ENCODE data around the gene KRT86. TPM values are rescaled to one million over a fixed set of nuclear protein-coding genes. Genes with fewer than 3 reads are reported as not detected.
A peak's percentile ranks its signal among the peaks of the same experiment; 100 is the strongest.

The KRT86 gene
- total RNA-seq, 1 donor from 2014 or later, result 0.96 TPM

GRCh38 chr12:52260361-52261207, 13.9 kb upstream of the KRT86 start:
- TF ChIP-seq, protein P1, sequence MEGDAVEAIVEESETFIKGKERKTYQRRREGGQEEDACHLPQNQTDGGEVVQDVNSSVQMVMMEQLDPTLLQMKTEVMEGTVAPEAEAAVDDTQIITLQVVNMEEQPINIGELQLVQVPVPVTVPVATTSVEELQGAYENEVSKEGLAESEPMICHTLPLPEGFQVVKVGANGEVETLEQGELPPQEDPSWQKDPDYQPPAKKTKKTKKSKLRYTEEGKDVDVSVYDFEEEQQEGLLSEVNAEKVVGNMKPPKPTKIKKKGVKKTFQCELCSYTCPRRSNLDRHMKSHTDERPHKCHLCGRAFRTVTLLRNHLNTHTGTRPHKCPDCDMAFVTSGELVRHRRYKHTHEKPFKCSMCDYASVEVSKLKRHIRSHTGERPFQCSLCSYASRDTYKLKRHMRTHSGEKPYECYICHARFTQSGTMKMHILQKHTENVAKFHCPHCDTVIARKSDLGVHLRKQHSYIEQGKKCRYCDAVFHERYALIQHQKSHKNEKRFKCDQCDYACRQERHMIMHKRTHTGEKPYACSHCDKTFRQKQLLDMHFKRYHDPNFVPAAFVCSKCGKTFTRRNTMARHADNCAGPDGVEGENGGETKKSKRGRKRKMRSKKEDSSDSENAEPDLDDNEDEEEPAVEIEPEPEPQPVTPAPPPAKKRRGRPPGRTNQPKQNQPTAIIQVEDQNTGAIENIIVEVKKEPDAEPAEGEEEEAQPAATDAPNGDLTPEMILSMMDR (IDR thresholded peaks at IDR 0.05), result no peak
- no peaks in the 10 kb centered on the region for H3K9me3 ChIP-seq
- H3K27ac ChIP-seq, result peak overlapping the region; percentile 35 to 46
- no peak overlapping the region for H3K4me3 ChIP-seq
- no peaks in the 10 kb centered on the region for H3K27me3 ChIP-seq
- intact Hi-C loops (cut with DNase I), result no loop called here
- H3K4me1 ChIP-seq, result peaks cover 3 to 5% of the 10 kb centered on the region in 2 donors
- H3K36me3 ChIP-seq, result no peaks in the 10 kb centered on the region
- DNase-seq (ENCODE audit: low spot score in 2 of 2), result no peak

- intact Hi-C loops (cut with DNase I), result no loop called here
- Histone ChIP-seq H3K9me3 (no peaks in the 10 kb centered on the region), H3K4me3 (no peak overlapping the region), H3K4me1 (peaks cover 3 to 5% of the 10 kb centered on the region in 2 donors), H3K27me3 (no peaks in the 10 kb centered on the region), H3K36me3 (no peaks in the 10 kb centered on the region), H3K27ac (no peak overlapping the region)
- DNase-seq (ENCODE audit: low spot score in 2 of 2), result no peak
- TF ChIP-seq, protein P1 (IDR thresholded peaks at IDR 0.05), result no peak
These were observed 13.3 kb upstream of the KRT86 start for GRCh38 chr12:52261208-52261484.

DNA sequence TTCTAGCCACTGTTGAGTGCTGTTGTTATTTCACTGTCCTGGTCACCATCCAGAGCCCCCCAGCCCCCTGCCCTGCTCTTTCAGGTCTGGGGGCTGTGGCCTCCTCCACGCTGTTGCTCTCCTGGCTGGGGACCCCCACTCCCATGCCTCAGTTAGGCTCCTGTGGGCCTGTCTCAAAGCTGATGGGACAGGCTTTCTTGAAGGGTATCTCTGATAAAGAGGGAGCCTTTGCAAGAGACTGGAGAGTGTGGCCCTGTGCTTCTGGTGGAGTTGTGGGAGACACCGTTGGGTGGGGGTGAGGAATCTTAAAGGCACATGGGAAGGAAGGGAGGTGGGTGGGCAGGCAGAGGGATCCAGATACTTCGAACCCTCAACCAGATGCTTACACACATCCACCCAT, 12.2 kb upstream of the KRT86 start:
- Histone ChIP-seq H3K27me3 (no peaks in the 10 kb centered on the region), H3K36me3 (no peaks in the 10 kb centered on the region), H3K4me1 (peaks cover 3 to 5% of the 10 kb centered on the region in 2 donors), H3K27ac (no peak overlapping the region), H3K9me3 (no peaks in the 10 kb centered on the region), H3K4me3 (no peak overlapping the region)
- TF ChIP-seq, protein P1 (IDR thresholded peaks at IDR 0.05), result no peak
- no peak for DNase-seq (ENCODE audit: low spot score in 2 of 2)
- intact Hi-C loops (cut with DNase I), result no loop called here

- Histone ChIP-seq H3K27ac (no peak overlapping the region), H3K9me3 (no peaks in the 10 kb centered on the region), H3K36me3 (no peaks in the 10 kb centered on the region), H3K4me1 (no peaks in the 10 kb centered on the region), H3K4me3 (no peak overlapping the region), H3K27me3 (no peaks in the 10 kb centered on the region)
- intact Hi-C loops (cut with DNase I), result no loop called here
- TF ChIP-seq, protein P1 (IDR thresholded peaks at IDR 0.05), result no peak
- DNase-seq (ENCODE audit: low spot score in 2 of 2), result no peak
These were observed 10.5 kb upstream of the KRT86 start for GRCh38 chr12:52263761-52264434.

DNA sequence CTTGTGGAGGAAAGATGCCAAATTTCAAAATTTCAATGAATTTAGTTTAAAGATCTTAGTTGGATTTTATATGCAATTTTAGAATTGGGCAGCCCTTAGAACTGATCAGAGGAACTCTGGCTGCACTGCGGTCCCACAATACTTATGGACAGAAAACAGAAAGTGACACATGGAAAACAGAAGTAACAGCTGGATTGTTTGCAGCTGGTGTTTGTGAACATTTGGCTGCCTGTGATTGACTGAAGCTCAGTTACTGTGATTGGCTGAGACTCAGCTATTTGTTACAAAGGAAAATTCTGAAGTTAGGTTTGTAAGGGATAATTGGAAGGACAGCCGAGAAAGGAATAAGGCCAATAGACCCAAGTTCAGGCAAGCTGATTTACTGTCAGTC, 10.0 kb upstream of the KRT86 start:
- H3K27me3 ChIP-seq, result no peaks in the 10 kb centered on the region
- TF ChIP-seq, protein P1 (IDR thresholded peaks at IDR 0.05), result no peak

More for the DNA sequence above, 10.0 kb upstream of the KRT86 start:
- Histone ChIP-seq H3K4me1 (no peaks in the 10 kb centered on the region), H3K9me3 (no peaks in the 10 kb centered on the region), H3K36me3 (no peaks in the 10 kb centered on the region), H3K27ac (no peak overlapping the region), H3K4me3 (no peak overlapping the region)
- intact Hi-C loops (cut with DNase I), result no loop called here
- DNase-seq (ENCODE audit: low spot score in 2 of 2), result no peak
